OCI-LY3 (cell line): Measurements from ENCODE around the gene RAP2C.

ENCODE experiments used
- H2AFZ ChIP-seq: fragments of 200-600, 300-600 bp; shearing (Covaris generic); 2 replicates; pipeline ENCODE4 v1.6.0; 2014; ENCODE audit warnings: antibody characterized with exemption, low read depth, low read length
- H3K27ac ChIP-seq: fragments of 200-600, 300-600 bp; sonication (generic); 2 replicates; pipeline ENCODE4 v1.5.1; 2014; ENCODE audit warnings: mild to moderate bottlenecking, low read length, moderate library complexity, mixed read lengths
- H3K27me3 ChIP-seq: fragments of 200-600, 300-600 bp; sonication (generic); 2 replicates; pipeline ENCODE4 v1.6.1; 2014; ENCODE audit warnings: low read depth, low read length, mixed read lengths
- H3K36me3 ChIP-seq: fragments of 200-600, 300-600 bp; sonication (generic); replicated peaks from 2 replicates; pipeline ENCODE3; 2014; ENCODE audit warnings: low read depth, low read length, mixed read lengths
- H3K4me1 ChIP-seq: fragments of 300-600, 200-600 bp; sonication (generic); 2 replicates; pipeline ENCODE4 v1.6.1; 2014; ENCODE audit warnings: low read length, mixed read lengths
- H3K4me2 ChIP-seq: fragments of 200-600, 300-600 bp; sonication (generic); 2 replicates; pipeline ENCODE4 v1.6.1; 2014; ENCODE audit warnings: low read length, mixed read lengths
- H3K4me3 ChIP-seq: fragments of 300-600, 200-600 bp; sonication (generic); 2 replicates; pipeline ENCODE4 v1.5.1; 2014; ENCODE audit warnings: antibody characterized with exemption, mild to moderate bottlenecking, low read length, moderate library complexity
- H3K79me2 ChIP-seq: fragments of 300-600, 200-600 bp; shearing (Covaris generic); 2 replicates; pipeline ENCODE4 v1.6.1; 2014; ENCODE audit warnings: mild to moderate bottlenecking, low read length, mixed read lengths
- H3K9ac ChIP-seq: fragments of 300-600, 200-600 bp; shearing (Covaris generic); 2 replicates; pipeline ENCODE4 v1.6.0; 2014; ENCODE audit warnings: mild to moderate bottlenecking, low read length, moderate library complexity
- H3K9me3 ChIP-seq: fragments of 200-600, 300-600 bp; shearing (Covaris generic); 2 replicates; pipeline ENCODE4 v1.6.1; 2014; ENCODE audit warnings: low read length, mixed read lengths; ENCODE audit not compliant: insufficient read depth
- H4K20me1 ChIP-seq: fragments of 200-600, 300-600 bp; sonication (generic); 2 replicates; pipeline ENCODE4 v1.6.1; 2016; ENCODE audit warnings: low read length, mixed read lengths; ENCODE audit not compliant: insufficient read depth
- CTCF ChIP-seq: fragments of 200-600, 300-600 bp; sonication (generic); IDR thresholded peaks from 2 replicates; pipeline ENCODE4 v1.5.1; 2014; ENCODE audit warnings: antibody characterized with exemption, low read length, low read depth
- EZH2phosphoT487 ChIP-seq: fragments of 200-600 bp; shearing (Covaris generic); IDR thresholded peaks from 2 replicates; pipeline ENCODE4 v1.6.1; 2018; ENCODE audit warnings: antibody characterized with exemption, mixed run types, low read depth

Gene RAP2C

GRCh38 chrX:132204629-132205028 is 14.6 kb downstream of the RAP2C start:
- no peak overlapping the region for H3K4me3 ChIP-seq

GRCh38 chrX:132200976-132201375 is 18.3 kb downstream of the RAP2C start:
- H3K27ac ChIP-seq, result no peak overlapping the region
- H3K4me1 ChIP-seq, result no peaks in the 10 kb centered on the region
- H3K9ac ChIP-seq, result no peak overlapping the region
- TF ChIP-seq CTCF (no peak), EZH2phosphoT487 (no peak)
- no peaks in the 10 kb centered on the region for H3K9me3 ChIP-seq
- H3K27me3 ChIP-seq, result no peaks in the 10 kb centered on the region
- no peak overlapping the region for H3K4me2 ChIP-seq
- H3K79me2 ChIP-seq, result no peaks in the 10 kb centered on the region
- peaks cover 7% of the 10 kb centered on the region for H3K36me3 ChIP-seq
- no peak overlapping the region for H3K4me3 ChIP-seq
- H2AFZ ChIP-seq, result no peak overlapping the region
- no peaks in the 10 kb centered on the region for H4K20me1 ChIP-seq

More at GRCh38 chrX:132204629-132205028, 14.6 kb downstream of the RAP2C start:
- Histone ChIP-seq H3K4me1 (no peaks in the 10 kb centered on the region), H3K27ac (no peak overlapping the region), H3K27me3 (no peaks in the 10 kb centered on the region), H3K4me2 (no peak overlapping the region), H3K9ac (no peak overlapping the region), H3K9me3 (no peaks in the 10 kb centered on the region), H3K36me3 (peaks cover 12% of the 10 kb centered on the region), H2AFZ (no peak overlapping the region), H3K79me2 (no peaks in the 10 kb centered on the region; the same call in 1 of the 2 replicates), H4K20me1 (no peaks in the 10 kb centered on the region)
- TF ChIP-seq CTCF, result no peak
- TF ChIP-seq EZH2phosphoT487, result no peak

- Histone ChIP-seq H3K4me2 (no peak overlapping the region), H3K27me3 (no peaks in the 10 kb centered on the region), H4K20me1 (no peaks in the 10 kb centered on the region), H3K4me1 (no peaks in the 10 kb centered on the region), H3K27ac (no peak overlapping the region), H3K9me3 (no peaks in the 10 kb centered on the region), H3K9ac (no peak overlapping the region), H3K79me2 (no peaks in the 10 kb centered on the region), H2AFZ (no peak overlapping the region), H3K4me3 (no peak overlapping the region), H3K36me3 (peaks cover 3% of the 10 kb centered on the region)
- no peak for TF ChIP-seq CTCF
- TF ChIP-seq EZH2phosphoT487, result no peak
Measured at GRCh38 chrX:132199941-132200340, 19.3 kb downstream of the RAP2C start.

- no peaks in the 10 kb centered on the region for H3K9me3 ChIP-seq
- no peaks in the 10 kb centered on the region for H3K27me3 ChIP-seq
- H3K4me2 ChIP-seq, result no peak overlapping the region
- no peaks in the 10 kb centered on the region for H3K4me1 ChIP-seq
- no peak for TF ChIP-seq EZH2phosphoT487
- no peak for TF ChIP-seq CTCF
- H3K4me3 ChIP-seq, result no peak overlapping the region
- no peaks in the 10 kb centered on the region for H4K20me1 ChIP-seq
- H3K79me2 ChIP-seq, result no peaks in the 10 kb centered on the region
- H3K27ac ChIP-seq, result no peak overlapping the region
- no peak overlapping the region for H3K9ac ChIP-seq
- H3K36me3 ChIP-seq, result no peaks in the 10 kb centered on the region
- H2AFZ ChIP-seq, result no peak overlapping the region
Measured at GRCh38 chrX:132193872-132194574, 25.2 kb downstream of the RAP2C start.
